Common myeloid progenitor, CD34-positive (primary cell): ENCODE data around the gene GUCY2C.
A peak's percentile ranks its signal among the peaks of the same experiment; 100 is the strongest.

ENCODE experiments used
- CTCF ChIA-PET: fragments of 350-600 bp; sonication (Branson Sonifier 250); formaldehyde crosslinking; loops from one replicate; lab custom pipeline; 2021; ENCODE audit warnings: antibody characterized with exemption; lab: Charles Lee
- POLR2A ChIA-PET: fragments of 350-600 bp; sonication (Branson Sonifier 250); formaldehyde crosslinking; loops from one replicate; lab custom pipeline; 2021; ENCODE audit warnings: antibody characterized with exemption; lab: Charles Lee
- DNase-seq, 3 donors: peaks; one replicate each; pipeline versions ENCODE4 v3.0.0 to v3.0.0-alpha.2; 2013
- H3K27ac ChIP-seq, 2 experiments: 1 replicate in 1 of 2; 2 replicates in 1 of 2; pipeline ENCODE4 v1.7.0; 2013; ENCODE audit warnings: inconsistent platforms in 2 of 2, low read length in 2 of 2, mild to moderate bottlenecking in 2 of 2, low read depth in 1 of 2, moderate library complexity in 1 of 2; ENCODE audit not compliant: severe bottlenecking in 2 of 2, insufficient read depth in 1 of 2, poor library complexity in 1 of 2
- H3K27me3 ChIP-seq, 5 experiments: replicated peaks in 2 of 5; 1 replicate in 3 of 5; 2 replicates in 2 of 5; pipeline versions ENCODE4 v1.6.1 to v1.7.0; 2013; ENCODE audit warnings: low read length in 4 of 5, mild to moderate bottlenecking in 2 of 5, moderate library complexity in 2 of 5, inconsistent platforms in 1 of 5; ENCODE audit not compliant: insufficient read depth in 5 of 5, control insufficient read depth in 4 of 5
- H3K36me3 ChIP-seq, 4 experiments: 1 replicate in 2 of 4; 2 replicates in 2 of 4; pipeline versions ENCODE4 v1.6.1 to v1.7.0; 2013; ENCODE audit warnings: low read length in 3 of 4, control low read depth in 1 of 4, mild to moderate bottlenecking in 1 of 4; ENCODE audit not compliant: control insufficient read depth in 4 of 4, insufficient read depth in 4 of 4
- H3K4me1 ChIP-seq, 4 experiments: 1 replicate in 3 of 4; 2 replicates in 1 of 4; pipeline versions ENCODE4 v1.6.1 to v1.7.1; 2013; ENCODE audit warnings: low read length in 3 of 4, mild to moderate bottlenecking in 3 of 4, control low read depth in 1 of 4, inconsistent platforms in 1 of 4, moderate library complexity in 1 of 4; ENCODE audit not compliant: control insufficient read depth in 4 of 4, insufficient read depth in 4 of 4; ENCODE audit errors: control extremely low read depth in 1 of 4
- H3K4me3 ChIP-seq, 7 experiments: 1 replicate in 4 of 7; 2 replicates in 3 of 7; pipeline versions ENCODE4 v1.5.1 to v1.7.0; 2013; ENCODE audit warnings: mild to moderate bottlenecking in 7 of 7, low read length in 6 of 7, moderate library complexity in 6 of 7, inconsistent platforms in 2 of 7, low read depth in 2 of 7, control low read depth in 1 of 7; ENCODE audit not compliant: insufficient read depth in 4 of 7, control insufficient read depth in 1 of 7; ENCODE audit errors: extremely low read depth in 1 of 7
- H3K9me3 ChIP-seq, 5 experiments: 1 replicate in 4 of 5; 2 replicates in 1 of 5; pipeline versions ENCODE4 v1.6.1 to v1.7.1; 2013; ENCODE audit warnings: low read length in 4 of 5, mild to moderate bottlenecking in 2 of 5, inconsistent platforms in 1 of 5, low read depth in 1 of 5, moderate library complexity in 1 of 5; ENCODE audit not compliant: control insufficient read depth in 4 of 5, insufficient read depth in 2 of 5; ENCODE audit errors: control extremely low read depth in 1 of 5
- WGBS: methylation state at CpG from one replicate; pipeline ENCODE4 v1.1.5; 2013; ENCODE audit not compliant: insufficient coverage; 5-methylcytosine and 5-hydroxymethylcytosine counted together

Gene GUCY2C

DNA sequence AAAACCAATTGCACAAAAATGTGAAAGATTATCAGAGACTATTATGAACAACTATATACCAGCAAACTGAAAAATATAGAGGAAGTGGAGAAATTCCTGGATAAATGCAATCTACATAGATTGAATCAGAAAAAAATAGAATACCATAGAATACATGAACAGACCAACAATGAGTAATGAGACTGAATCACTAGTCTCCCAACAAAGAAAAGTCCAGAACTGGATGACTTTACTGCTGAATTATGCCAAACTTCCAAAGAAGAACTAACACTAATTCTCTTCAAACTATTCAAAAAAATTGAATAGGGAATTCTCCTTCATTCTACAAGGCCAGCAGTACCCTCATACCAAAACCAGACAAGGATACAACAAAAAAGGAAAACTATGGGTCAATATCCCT is 60.6 kb downstream of the GUCY2C start:
- ChIA-PET POLR2A (no interaction called here), CTCF (interaction anchor here (1.2 kb wide), 1 partner anchor 29 kb away, joined by 3 read pairs; no protein-coding TSS in a partner anchor)
- Histone ChIP-seq H3K4me3 (no peak overlapping the region), H3K4me1 (no peaks in the 10 kb centered on the region), H3K9me3 (peaks cover 0 to 15% (median 9%) of the 10 kb centered on the region in 5 experiments), H3K27me3 (peaks cover 0 to 38% (median 12%) of the 10 kb centered on the region in 5 experiments), H3K36me3 (no peaks in the 10 kb centered on the region), H3K27ac (no peak overlapping the region)
- no peak for DNase-seq

DNA sequence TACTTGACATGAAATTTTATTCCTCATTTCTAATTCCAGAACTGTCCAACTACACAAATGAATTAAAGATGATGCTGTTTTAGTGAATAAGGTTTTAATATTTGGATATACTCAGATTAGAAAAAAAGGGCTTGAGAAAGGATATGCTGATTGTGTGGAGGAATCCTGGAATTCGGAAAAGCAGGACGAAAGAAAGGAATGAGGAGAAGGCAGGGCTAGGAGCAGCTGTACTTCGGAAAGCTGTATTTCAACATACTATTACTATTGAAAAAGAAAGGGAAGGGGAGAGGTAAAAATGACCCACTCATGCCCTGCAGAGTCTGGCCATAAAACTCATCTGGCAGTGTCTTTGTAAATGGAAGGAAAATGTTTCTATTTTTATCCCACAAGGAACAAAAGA is 65.6 kb downstream of the GUCY2C start:
- ChIA-PET CTCF (interaction anchor here (1.0 to 8.0 kb wide), 5 partner anchors 9 to 392 kb away, joined by 3 to 96 read pairs (median 4); no protein-coding TSS in a partner anchor), POLR2A (no interaction called here)
- DNase-seq = no peak
- Histone ChIP-seq H3K36me3 (no peaks in the 10 kb centered on the region), H3K27ac (no peak overlapping the region), H3K4me1 (no peaks in the 10 kb centered on the region), H3K4me3 (no peak overlapping the region), H3K27me3 (peaks cover 0 to 19% (median 6%) of the 10 kb centered on the region in 5 experiments), H3K9me3 (peaks cover 0 to 4% (median 0%) of the 10 kb centered on the region in 5 experiments)
- no CpG with 5 or more reads among the region's 3 CpGs for whole genome bisulfite sequencing

DNA sequence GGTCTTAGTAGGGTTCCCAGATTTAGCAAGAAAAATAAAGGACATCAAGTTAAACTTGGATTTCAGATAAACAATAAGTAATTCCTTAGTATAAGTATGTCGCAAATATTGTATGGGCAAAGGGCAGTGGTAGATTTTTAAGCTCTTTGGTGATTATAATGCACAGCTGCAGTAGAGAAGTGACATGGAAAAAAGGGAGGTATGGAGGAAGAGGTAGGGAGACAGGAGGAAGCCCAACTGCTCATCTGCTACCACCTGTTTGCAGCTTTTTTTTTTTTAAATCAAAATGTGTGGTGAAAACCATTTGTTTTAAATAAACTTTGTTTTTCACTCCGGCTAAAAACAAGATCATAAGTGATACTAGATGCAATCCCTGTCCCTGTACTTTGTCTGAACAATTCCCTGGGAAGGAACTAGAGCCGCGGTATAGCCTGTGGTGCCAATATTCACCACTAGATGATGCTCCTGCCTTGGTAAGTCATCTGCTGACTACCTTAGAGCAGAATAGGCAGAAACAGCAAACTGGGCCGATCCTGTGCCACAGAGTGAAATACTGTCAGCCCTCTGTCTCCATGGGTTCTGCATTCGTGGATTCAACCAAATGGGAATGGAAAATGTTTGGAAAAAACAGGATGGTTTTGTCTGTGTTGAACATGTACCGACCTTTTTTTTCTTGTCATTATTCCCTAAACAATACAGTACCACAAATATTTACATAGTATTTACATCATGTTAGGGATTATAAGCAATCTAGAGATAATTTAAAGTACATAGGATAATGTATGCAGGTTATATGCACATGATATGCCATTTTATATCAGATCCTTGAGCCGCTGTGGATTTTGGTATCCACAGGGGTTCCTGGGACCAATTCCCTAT is 66.3 kb downstream of the GUCY2C start:
- CTCF ChIA-PET = interaction anchor here (0.6 to 8.0 kb wide), 14 partner anchors 10 to 1697 kb away, joined by 3 to 96 read pairs (median 4); no protein-coding TSS in a partner anchor
- no peak overlapping the region for H3K27ac ChIP-seq
- POLR2A ChIA-PET = no interaction called here
- no peak overlapping the region for H3K4me3 ChIP-seq
- DNase-seq = peak; percentile 69 to 78 (median 70)
- no peaks in the 10 kb centered on the region for H3K4me1 ChIP-seq
- H3K9me3 ChIP-seq = peaks cover 0 to 4% (median 0%) of the 10 kb centered on the region in 5 experiments
- H3K36me3 ChIP-seq = no peaks in the 10 kb centered on the region
- WGBS = 28% methylated on average over 6 of the region's 8 CpGs
- H3K27me3 ChIP-seq = peaks cover 0 to 18% (median 6%) of the 10 kb centered on the region in 5 experiments

DNA sequence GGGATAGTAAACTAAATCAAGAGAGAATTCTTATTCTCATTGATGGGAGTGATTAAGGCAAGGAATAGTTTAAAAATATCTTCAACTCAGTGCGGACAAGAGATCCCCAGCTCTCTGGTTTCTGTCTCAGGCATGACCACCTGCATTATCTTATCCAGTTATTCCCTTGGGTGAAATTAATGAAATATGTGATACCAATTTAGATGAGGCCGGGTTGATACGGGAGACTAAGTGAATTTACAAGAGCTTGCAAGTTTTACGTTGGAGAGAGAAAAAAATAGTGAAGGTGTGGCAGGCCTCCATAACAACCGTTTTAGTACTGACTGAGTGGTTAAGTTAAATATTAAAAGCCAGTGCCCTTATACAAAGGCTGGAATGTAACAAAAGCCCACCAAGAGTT is 67.6 kb downstream of the GUCY2C start:
- 96% methylated on average over 3 of the region's 5 CpGs for WGBS
- CTCF ChIA-PET = interaction anchor here (1.1 to 8.0 kb wide), 12 partner anchors 9 to 88 kb away, joined by 3 to 96 read pairs (median 6); no protein-coding TSS in a partner anchor

DNA sequence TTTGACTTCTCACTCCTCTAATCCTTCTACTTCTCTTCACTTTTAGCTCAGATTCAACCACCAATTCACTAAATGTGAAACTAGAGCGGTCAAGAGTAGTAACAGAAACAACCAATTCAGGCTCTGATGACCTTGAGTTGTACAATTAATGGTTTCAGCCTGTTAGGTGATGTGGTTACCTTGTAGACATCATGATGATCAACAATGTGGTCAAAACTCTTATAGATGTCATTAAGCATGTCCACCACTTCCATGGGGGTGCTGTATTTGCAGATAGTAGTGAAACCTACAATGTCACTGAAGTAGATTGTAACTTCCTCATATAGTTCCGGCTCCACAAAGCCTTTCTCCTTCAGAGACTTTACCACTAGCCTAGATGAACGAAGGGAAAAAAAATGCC is 74.6 kb downstream of the GUCY2C start:
- peak in 2 of 3 donors; percentile 60 to 74 for DNase-seq
- Histone ChIP-seq H3K36me3 (no peaks in the 10 kb centered on the region), H3K9me3 (no peaks in the 10 kb centered on the region), H3K27ac (no peak overlapping the region), H3K27me3 (peaks cover 0 to 5% (median 1%) of the 10 kb centered on the region in 5 experiments), H3K4me1 (peaks cover 0 to 3% (median 0%) of the 10 kb centered on the region in 4 experiments), H3K4me3 (no peak overlapping the region)
- CTCF ChIA-PET = interaction anchor here (1.0 kb wide), 1 partner anchor 54 kb away, joined by 3 read pairs; the partner anchor contains the start of gene PLBD1
- WGBS = 100% methylated on average over 1 of the region's 3 CpGs
- POLR2A ChIA-PET = no interaction called here

More for the DNA sequence above, 67.6 kb downstream of the GUCY2C start:
- H3K4me3 ChIP-seq = no peak overlapping the region
- H3K36me3 ChIP-seq = no peaks in the 10 kb centered on the region
- no peak for DNase-seq
- H3K27ac ChIP-seq = no peak overlapping the region
- peaks cover 0 to 14% (median 6%) of the 10 kb centered on the region in 5 experiments for H3K27me3 ChIP-seq
- POLR2A ChIA-PET = no interaction called here
- H3K9me3 ChIP-seq = peaks cover 0 to 4% (median 0%) of the 10 kb centered on the region in 5 experiments
- no peaks in the 10 kb centered on the region for H3K4me1 ChIP-seq

DNA sequence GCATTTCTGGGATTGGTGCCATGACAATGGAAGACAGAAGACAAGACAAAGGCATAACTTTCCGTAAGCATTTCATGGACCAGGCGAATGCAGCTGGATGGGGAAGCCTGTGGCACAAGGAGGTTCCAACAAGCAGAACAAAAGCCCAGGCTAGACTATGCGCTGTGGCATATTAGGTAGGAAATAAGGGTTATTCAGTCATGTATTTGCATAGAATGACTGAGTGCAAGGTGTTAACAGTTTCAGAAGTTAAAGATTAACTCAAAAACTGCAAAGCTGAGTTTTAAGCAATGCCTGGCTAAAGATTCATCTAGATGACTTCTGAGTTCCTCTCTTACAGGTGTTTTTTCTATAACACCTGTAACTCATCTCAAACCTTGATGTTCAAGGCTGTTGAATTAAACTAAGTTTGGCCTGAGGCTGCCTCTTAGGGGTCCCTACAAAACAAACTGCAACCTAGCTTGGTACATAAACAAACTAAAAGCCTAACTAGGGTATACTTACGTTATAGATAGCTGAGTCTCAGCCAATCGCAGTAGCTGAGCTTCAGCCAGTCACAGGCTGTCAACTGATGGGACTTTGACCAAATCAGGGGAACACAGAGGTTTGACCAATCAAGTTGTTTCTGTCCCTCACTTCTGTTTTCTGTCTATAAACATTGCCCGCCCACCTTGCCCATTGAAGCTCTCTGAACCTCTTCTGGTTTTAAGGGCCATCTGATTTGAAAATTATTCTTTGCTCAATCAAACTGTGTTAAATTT is 76.5 kb downstream of the GUCY2C start:
- Histone ChIP-seq H3K27ac (no peak overlapping the region), H3K4me1 (peaks cover 0 to 3% (median 0%) of the 10 kb centered on the region in 4 experiments), H3K27me3 (peaks cover 0 to under 1% (median 0%) of the 10 kb centered on the region in 5 experiments), H3K9me3 (no peaks in the 10 kb centered on the region), H3K4me3 (no peak overlapping the region), H3K36me3 (no peaks in the 10 kb centered on the region)
- POLR2A ChIA-PET = no interaction called here
- no peak for DNase-seq
- CTCF ChIA-PET = interaction anchor here (0.6 to 3.0 kb wide), 16 partner anchors 9 to 386 kb away, joined by 3 to 20 read pairs (median 4); no protein-coding TSS in a partner anchor
- WGBS = 99% methylated on average over 5 of the region's 6 CpGs
